Karpas-422 (cell line): ENCODE measurements around the gene CMTM2. TPM values are rescaled to one million over a fixed set of nuclear protein-coding genes. Genes with fewer than 3 reads are reported as not detected.
"Not testable (repeated sequence)": the region's sequence is repeated elsewhere in the genome, so short reads cannot be mapped to it uniquely, and the experiment has no call there.

Experiments
- DNase-seq: peaks from one replicate; pipeline ENCODE4 v3.0.0-alpha.2; 2015
- H2AFZ ChIP-seq: fragments of 200-600 bp; sonication (generic); 2 replicates; pipeline ENCODE4 v1.6.1; 2014; ENCODE audit warnings: antibody characterized with exemption, low read length, mixed read lengths
- H3K27ac ChIP-seq: fragments of 200-600 bp; sonication (generic); 2 replicates; pipeline ENCODE4 v1.5.1; 2014; ENCODE audit warnings: mild to moderate bottlenecking, low read length, moderate library complexity
- H3K27me3 ChIP-seq: fragments of 200-600 bp; sonication (generic); 2 replicates; pipeline ENCODE4 v1.6.1; 2014; ENCODE audit warnings: low read length, mixed read lengths
- H3K36me3 ChIP-seq: fragments of 200-600 bp; sonication (generic); 2 replicates; pipeline ENCODE4 v1.6.1; 2014; ENCODE audit warnings: low read length, mixed read lengths; ENCODE audit not compliant: insufficient read depth
- H3K4me1 ChIP-seq: fragments of 200-600 bp; sonication (generic); 2 replicates; pipeline ENCODE4 v1.6.1; 2014; ENCODE audit warnings: mild to moderate bottlenecking, low read length, mixed read lengths
- H3K4me2 ChIP-seq: fragments of 200-600 bp; sonication (generic); 2 replicates; pipeline ENCODE4 v1.6.1; 2014; ENCODE audit warnings: low read length, low read depth, mild to moderate bottlenecking; ENCODE audit not compliant: poor library complexity, severe bottlenecking
- H3K4me3 ChIP-seq: fragments of 200-600 bp; sonication (generic); 2 replicates; pipeline ENCODE4 v1.5.1; 2014; ENCODE audit warnings: mild to moderate bottlenecking, antibody characterized with exemption, low read length, mixed read lengths
- H3K79me2 ChIP-seq: fragments of 200-600 bp; sonication (generic); 2 replicates; pipeline ENCODE4 v1.6.1; 2014; ENCODE audit warnings: mild to moderate bottlenecking, low read length, mixed read lengths
- H3K9ac ChIP-seq: fragments of 200-600 bp; sonication (generic); 2 replicates; pipeline ENCODE4 v1.6.0; 2014; ENCODE audit warnings: low read length
- H3K9me2 ChIP-seq: fragments of 200-600 bp; sonication (generic), shearing (Covaris generic); replicated peaks from 2 replicates; pipeline ENCODE4 v1.6.0; 2014; ENCODE audit warnings: mild to moderate bottlenecking, low read length, moderate library complexity; ENCODE audit not compliant: insufficient read depth
- H3K9me3 ChIP-seq: fragments of 300-700, 200-600 bp; sonication (generic); 2 replicates; pipeline ENCODE4 v1.6.1; 2014; ENCODE audit warnings: low read length, mixed read lengths
- H4K20me1 ChIP-seq: fragments of 200-600 bp; sonication (generic); 2 replicates; pipeline ENCODE4 v1.6.1; 2014; ENCODE audit warnings: mild to moderate bottlenecking, antibody characterized with exemption, low read length, low read depth; ENCODE audit not compliant: insufficient read depth
- total RNA-seq: library from RNA; depleted of rRNA; stranded (reverse); fragments of >200 nt; shearing (Covaris generic); gene quantifications from 2 replicates; pipeline ENCODE4 v1.2.3, GENCODE V29; 2014; ENCODE audit warnings: low replicate concordance

Gene CMTM2
- total RNA-seq, 1 experiment from 2014 or later: not detected

GRCh38 chr16:66560107-66560506 lies 19.2 kb upstream of the CMTM2 start:
- no peaks in the 10 kb centered on the region for H3K9me2 ChIP-seq
- no peak overlapping the region for H3K9ac ChIP-seq
- H3K36me3 ChIP-seq: peaks cover 12% of the 10 kb centered on the region; the same call in 1 of the 2 replicates
- H2AFZ ChIP-seq: no peak overlapping the region
- no peak overlapping the region for H3K4me3 ChIP-seq
- H4K20me1 ChIP-seq: no peaks in the 10 kb centered on the region
- H3K27me3 ChIP-seq: no peaks in the 10 kb centered on the region
- no peak for DNase-seq
- H3K27ac ChIP-seq: no peak overlapping the region
- no peaks in the 10 kb centered on the region for H3K9me3 ChIP-seq
- no peak overlapping the region for H3K4me2 ChIP-seq
- no peaks in the 10 kb centered on the region for H3K4me1 ChIP-seq
- 0 out of 2 replicates have a peak, but pooled peaks cover 7% of the 10 kb centered on the region for H3K79me2 ChIP-seq

GRCh38 chr16:66561381-66562080 lies 17.7 kb upstream of the CMTM2 start:
- Histone ChIP-seq H3K79me2 (0 out of 2 replicates have a peak, but pooled peaks cover 3% of the 10 kb centered on the region), H3K27me3 (no peaks in the 10 kb centered on the region), H3K4me3 (no peak overlapping the region), H3K9ac (no peak overlapping the region), H3K4me2 (no peak overlapping the region), H2AFZ (no peak overlapping the region), H4K20me1 (no peaks in the 10 kb centered on the region), H3K9me3 (no peaks in the 10 kb centered on the region), H3K4me1 (no peaks in the 10 kb centered on the region), H3K36me3 (peaks cover 15% of the 10 kb centered on the region; the same call in 1 of the 2 replicates), H3K27ac (no peak overlapping the region), H3K9me2 (no peaks in the 10 kb centered on the region)
- no peak for DNase-seq

- H3K79me2 ChIP-seq: 0 out of 2 replicates have a peak, but pooled peaks cover 2% of the 10 kb centered on the region
- H3K4me2 ChIP-seq: no peak overlapping the region
- no peaks in the 10 kb centered on the region for H3K27me3 ChIP-seq
- no peaks in the 10 kb centered on the region for H4K20me1 ChIP-seq
- no peak for DNase-seq
- no peak overlapping the region for H3K9ac ChIP-seq
- H3K27ac ChIP-seq: no peak overlapping the region
- H3K36me3 ChIP-seq: peaks cover 15% of the 10 kb centered on the region; the same call in 1 of the 2 replicates
- no peaks in the 10 kb centered on the region for H3K9me3 ChIP-seq
- no peak overlapping the region for H3K4me3 ChIP-seq
- no peaks in the 10 kb centered on the region for H3K9me2 ChIP-seq
- H3K4me1 ChIP-seq: no peaks in the 10 kb centered on the region
- no peak overlapping the region for H2AFZ ChIP-seq
Observed at GRCh38 chr16:66562409-66562808, 16.9 kb upstream of the CMTM2 start.

GRCh38 chr16:66562986-66563385 lies 16.3 kb upstream of the CMTM2 start:
- H3K9me3 ChIP-seq: no peaks in the 10 kb centered on the region
- H3K4me1 ChIP-seq: no peaks in the 10 kb centered on the region
- no peaks in the 10 kb centered on the region for H4K20me1 ChIP-seq
- no peaks in the 10 kb centered on the region for H3K27me3 ChIP-seq
- H3K4me2 ChIP-seq: no peak overlapping the region
- H3K9me2 ChIP-seq: no peaks in the 10 kb centered on the region
- DNase-seq: no peak
- no peak overlapping the region for H3K4me3 ChIP-seq
- no peak overlapping the region for H2AFZ ChIP-seq
- H3K36me3 ChIP-seq: peaks cover 15% of the 10 kb centered on the region; the same call in 1 of the 2 replicates
- H3K79me2 ChIP-seq: no peaks in the 10 kb centered on the region
- no peak overlapping the region for H3K27ac ChIP-seq
- no peak overlapping the region for H3K9ac ChIP-seq

- H3K79me2 ChIP-seq: no peaks in the 10 kb centered on the region
- H3K9ac ChIP-seq: no peak overlapping the region
- H3K4me2 ChIP-seq: no peak overlapping the region
- no peaks in the 10 kb centered on the region for H3K9me3 ChIP-seq
- no peaks in the 10 kb centered on the region for H3K27me3 ChIP-seq
- no peak overlapping the region for H3K4me3 ChIP-seq
- H3K27ac ChIP-seq: no peak overlapping the region
- no peak overlapping the region for H2AFZ ChIP-seq
- no peaks in the 10 kb centered on the region for H4K20me1 ChIP-seq
- peaks cover 12% of the 10 kb centered on the region; the same call in 1 of the 2 replicates for H3K36me3 ChIP-seq
- no peaks in the 10 kb centered on the region for H3K9me2 ChIP-seq
- no peak for DNase-seq
- no peaks in the 10 kb centered on the region for H3K4me1 ChIP-seq
Observed at GRCh38 chr16:66563574-66564334, 15.5 kb upstream of the CMTM2 start.

- DNase-seq: no peak
- Histone ChIP-seq H3K79me2 (no peaks in the 10 kb centered on the region), H3K4me3 (no peak within 1 kb of the TSS), H2AFZ (no peak within 1 kb of the TSS), H3K9me2 (no peaks in the 10 kb centered on the region), H3K4me1 (no peaks in the 10 kb centered on the region), H3K4me2 (no peak within 1 kb of the TSS), H4K20me1 (no peaks in the 10 kb centered on the region), H3K36me3 (peaks cover 8% of the 10 kb centered on the region; the same call in 1 of the 2 replicates), H3K27me3 (no peaks in the 10 kb centered on the region), H3K9me3 (no peaks in the 10 kb centered on the region), H3K9ac (no peak within 1 kb of the TSS), H3K27ac (no peak within 1 kb of the TSS)
Observed at GRCh38 chr16:66566051-66566901, 13.0 kb upstream of the CMTM2 start, which contains the start of gene CMTM1. CMTM1 (plus strand) TSS chr16:66566439; CDS start chr16:66566514, 75 bp downstream.

- not testable (repeated sequence) for H3K79me2 ChIP-seq, DNase-seq, H3K9me2 ChIP-seq, H3K4me3 ChIP-seq, H3K36me3 ChIP-seq, H3K27me3 ChIP-seq, H3K9me3 ChIP-seq, H3K27ac ChIP-seq, H3K4me2 ChIP-seq, H2AFZ ChIP-seq, H3K9ac ChIP-seq, H3K4me1 ChIP-seq, H4K20me1 ChIP-seq
Observed at GRCh38 chr16:66567270-66567669, 12.0 kb upstream of the CMTM2 start.
